HEK293T (cell line): ENCODE results near the gene GFPT1.

Experiments used
- CTCF ChIA-PET: fragments of 350-600 bp; formaldehyde crosslinking; extraction: SDS; loops from one replicate; lab custom pipeline; 2021; ENCODE audit warnings: antibody characterized with exemption, inconsistent platforms; lab: Yijun Ruan, JAX
- POLR2A ChIA-PET: fragments of 350-600 bp; formaldehyde crosslinking; extraction: SDS; loops from one replicate; lab custom pipeline; 2020; ENCODE audit warnings: antibody characterized with exemption, inconsistent platforms; lab: Yijun Ruan, JAX
- DNase-seq: peaks from one replicate; pipeline ENCODE4 v3.0.0; 2012; ENCODE audit warnings: mixed read lengths; ENCODE audit errors: extremely low spot score
- ARNT ChIP-seq: fragments of 450-650 bp; IDR thresholded peaks from 2 replicates; pipeline ENCODE4 v1.6.1; 2017; ENCODE audit warnings: mild to moderate bottlenecking
- BHLHE40 ChIP-seq: fragments of 450-650 bp; IDR thresholded peaks from 2 replicates; pipeline ENCODE4 v1.6.1; 2016; ENCODE audit warnings: mild to moderate bottlenecking, moderate library complexity, borderline replicate concordance
- CTBP1 ChIP-seq: fragments of 450-650 bp; IDR thresholded peaks from 2 replicates; pipeline ENCODE4 v1.6.1; 2016; ENCODE audit warnings: borderline replicate concordance
- ELF4 ChIP-seq: fragments of 450-650 bp; IDR thresholded peaks from 2 replicates; pipeline ENCODE4 v1.6.1; 2017; ENCODE audit warnings: antibody characterized with exemption
- FOXA1 ChIP-seq: fragments of 450-650 bp; IDR thresholded peaks from 2 replicates; pipeline ENCODE4 v1.6.1; 2016; ENCODE audit warnings: mild to moderate bottlenecking
- FOXK2 ChIP-seq: fragments of 450-650 bp; IDR thresholded peaks from 2 replicates; pipeline ENCODE4 v1.6.1; 2016; ENCODE audit warnings: mild to moderate bottlenecking
- FOXM1 ChIP-seq: fragments of 450-650 bp; IDR thresholded peaks from 2 replicates; pipeline ENCODE4 v1.6.1; 2017; ENCODE audit warnings: mild to moderate bottlenecking, borderline replicate concordance
- HDGF ChIP-seq: fragments of 450-650 bp; IDR thresholded peaks from 2 replicates; pipeline ENCODE4 v1.6.1; 2017; ENCODE audit warnings: antibody characterized with exemption, borderline replicate concordance
- L3MBTL2 ChIP-seq: fragments of 450-650 bp; conservative IDR thresholded peaks from 2 replicates; pipeline ENCODE4 v1.6.1; 2016; ENCODE audit warnings: mild to moderate bottlenecking
- LEF1 ChIP-seq: fragments of 450-650 bp; IDR thresholded peaks from 2 replicates; pipeline ENCODE4 v1.6.1; 2017; ENCODE audit warnings: mild to moderate bottlenecking, borderline replicate concordance
- NFRKB ChIP-seq: fragments of 450-650 bp; IDR thresholded peaks from 2 replicates; pipeline ENCODE4 v1.6.1; 2016; ENCODE audit warnings: mild to moderate bottlenecking, moderate library complexity
- PKNOX1 ChIP-seq: fragments of 450-650 bp; IDR thresholded peaks from 2 replicates; pipeline ENCODE4 v1.6.1; 2016
- SP1 ChIP-seq: fragments of 450-650 bp; IDR thresholded peaks from 2 replicates; pipeline ENCODE4 v1.6.1; 2017
- SUZ12 ChIP-seq: fragments of 450-650 bp; IDR thresholded peaks from 2 replicates; pipeline ENCODE4 v1.6.1; 2016; ENCODE audit warnings: mild to moderate bottlenecking
- TARDBP ChIP-seq: fragments of 450-650 bp; IDR thresholded peaks from 2 replicates; pipeline ENCODE4 v1.6.1; 2016
- ZNF384 ChIP-seq: fragments of 450-650 bp; IDR thresholded peaks from 2 replicates; pipeline ENCODE4 v1.6.1; 2016

Gene GFPT1

DNA sequence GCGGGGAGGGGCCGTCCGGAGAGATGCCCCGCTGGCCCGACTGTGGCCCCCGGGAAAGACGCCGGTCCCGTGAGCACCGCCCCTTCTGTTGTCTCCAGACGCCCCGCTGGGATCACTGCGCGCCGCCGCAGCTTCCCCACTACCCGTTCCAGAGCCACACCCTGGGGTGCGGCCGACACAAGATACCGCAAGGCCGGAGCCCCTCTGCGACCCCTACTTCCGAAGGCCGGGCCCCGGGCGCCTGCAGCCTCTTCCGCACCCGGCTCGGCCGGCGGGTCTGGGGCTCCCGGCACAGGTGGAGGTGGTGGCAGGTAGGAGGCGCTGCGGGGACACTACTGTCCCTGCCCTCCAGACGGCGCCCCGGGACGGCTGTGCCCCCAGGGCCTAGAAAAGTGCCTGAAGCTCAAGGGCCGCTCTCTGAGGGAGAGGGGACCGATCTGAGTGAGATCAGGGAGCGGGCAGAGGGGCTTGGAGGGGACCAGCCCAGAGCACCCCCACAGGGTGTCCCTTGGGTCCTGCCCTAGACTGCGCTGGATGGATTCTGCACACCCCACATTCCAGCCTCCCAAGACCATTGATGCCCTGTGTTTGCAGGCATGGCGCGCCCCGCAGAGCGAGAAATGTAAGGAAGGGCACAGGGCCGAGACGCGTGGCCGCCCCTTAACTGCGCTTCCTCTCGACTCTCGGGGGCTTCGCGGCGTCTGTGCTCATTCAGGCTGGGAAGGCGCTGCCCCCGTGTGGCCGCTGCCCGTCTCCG is 80.0 kb downstream of the GFPT1 start:
- POLR2A ChIA-PET = no interaction called here
- DNase-seq = peak; percentile 89
- CTCF ChIA-PET = interaction anchor here (0.6 to 2.8 kb wide), 10 partner anchors 8 to 390 kb away, joined by 3 to 12 read pairs (median 4); no protein-coding TSS in a partner anchor
- no peak for TF ChIP-seq LEF1
- TF ChIP-seq HDGF = no peak

- CTCF ChIA-PET = interaction anchor here (0.6 to 2.8 kb wide), 11 partner anchors 8 to 417 kb away, joined by 3 to 12 read pairs (median 4); no protein-coding TSS in a partner anchor
- POLR2A ChIA-PET = no interaction called here
- DNase-seq = no peak
- TF ChIP-seq LEF1 (no peak), ZNF384 (no peak), FOXA1 (no peak), L3MBTL2 (no peak), NFRKB (no peak), PKNOX1 (no peak), SP1 (no peak)
Measured at GRCh38 chr2:69306393-69306821, 80.6 kb downstream of the GFPT1 start.

DNA sequence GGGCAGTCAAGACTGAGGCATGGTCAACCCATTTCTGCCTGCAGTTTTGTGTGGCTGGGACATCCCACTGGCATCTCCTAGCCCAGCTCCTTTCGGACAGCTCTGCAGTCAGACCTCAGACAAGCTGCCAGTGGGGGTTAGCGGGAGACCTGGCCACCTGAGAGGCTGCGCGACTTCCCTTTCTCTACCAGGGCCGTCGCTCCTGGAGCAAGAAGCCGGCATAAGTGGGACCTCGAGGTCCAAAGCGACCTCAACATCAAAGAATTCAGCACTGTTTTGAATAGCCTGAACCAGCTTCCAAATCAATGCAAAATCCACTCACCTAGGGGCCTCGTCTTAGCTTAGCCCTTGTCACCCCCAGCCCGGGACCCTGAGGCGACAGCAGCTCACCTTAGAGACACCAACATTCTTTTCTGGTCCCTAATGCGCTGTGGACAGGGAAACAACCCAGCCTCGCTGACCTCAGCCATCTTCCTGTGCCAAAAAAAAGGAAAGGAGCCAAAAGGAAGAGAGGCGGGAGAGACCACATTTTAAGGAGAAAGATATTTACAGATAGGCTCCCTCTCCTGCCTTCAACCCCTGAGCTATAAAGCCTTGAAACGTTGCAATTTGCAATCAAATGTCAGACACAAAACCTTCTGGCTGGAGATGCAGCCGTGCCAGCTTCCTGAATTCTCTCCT is 81.2 kb downstream of the GFPT1 start:
- TF ChIP-seq NFRKB (no peak), LEF1 (no peak), PKNOX1 (no peak), TARDBP (no peak), BHLHE40 (no peak), FOXM1 (no peak), L3MBTL2 (no peak), SUZ12 (no peak), HDGF (no peak), CTBP1 (no peak), SP1 (no peak), ARNT (no peak), FOXK2 (no peak)
- POLR2A ChIA-PET = no interaction called here
- no peak for DNase-seq
- CTCF ChIA-PET = interaction anchor here (0.6 to 2.8 kb wide), 8 partner anchors 7 to 417 kb away, joined by 3 to 12 read pairs (median 4); no protein-coding TSS in a partner anchor

DNA sequence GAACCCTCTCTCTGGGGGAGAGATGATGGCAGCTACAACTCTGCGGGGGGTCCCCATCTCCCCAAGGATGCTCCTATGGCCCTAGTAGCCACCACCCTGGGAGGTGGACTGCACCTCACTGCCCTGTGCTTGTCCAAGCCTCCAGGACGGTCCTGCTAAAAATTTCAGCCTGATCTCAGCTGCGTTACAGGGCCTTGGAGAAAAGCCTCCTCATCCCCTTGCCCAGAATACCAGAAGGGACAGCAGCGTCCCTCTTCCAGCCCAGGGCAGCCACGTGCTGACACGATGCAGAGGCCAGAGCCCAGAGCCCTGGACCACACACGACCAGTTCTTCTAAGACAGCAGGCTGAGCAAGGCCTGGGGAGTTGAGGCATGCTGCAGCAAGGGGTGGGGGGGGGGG is 81.9 kb downstream of the GFPT1 start:
- ChIA-PET CTCF (interaction anchor here (2.8 kb wide), 1 partner anchor 362 kb away, joined by 12 read pairs; no protein-coding TSS in a partner anchor), POLR2A (no interaction called here)
- TF ChIP-seq FOXK2 (no peak), TARDBP (no peak), ELF4 (no peak), SP1 (no peak), HDGF (no peak), BHLHE40 (no peak), ZNF384 (no peak), CTBP1 (no peak), SUZ12 (no peak), L3MBTL2 (no peak), PKNOX1 (no peak), FOXA1 (no peak), LEF1 (no peak), NFRKB (no peak), FOXM1 (no peak), ARNT (no peak)
- DNase-seq = no peak

- POLR2A ChIA-PET = no interaction called here
- no peak for DNase-seq
- TF ChIP-seq FOXM1 = no peak
- no peak for TF ChIP-seq FOXA1
- TF ChIP-seq PKNOX1 = no peak
- TF ChIP-seq FOXK2 = no peak
- no peak for TF ChIP-seq NFRKB
- no peak for TF ChIP-seq TARDBP
- no peak for TF ChIP-seq ZNF384
- no peak for TF ChIP-seq ARNT
- no peak for TF ChIP-seq SP1
- TF ChIP-seq CTBP1 = no peak
- no peak for TF ChIP-seq BHLHE40
- no peak for TF ChIP-seq SUZ12
- no peak for TF ChIP-seq ELF4
- no peak for TF ChIP-seq L3MBTL2
- TF ChIP-seq HDGF = no peak
- CTCF ChIA-PET = interaction anchor here (0.6 kb wide), 1 partner anchor 253 kb away, joined by 6 read pairs; no protein-coding TSS in a partner anchor
Measured at GRCh38 chr2:69304656-69305055, 82.4 kb downstream of the GFPT1 start.
